Effector memory CD8-positive, alpha-beta T cell (primary cell): ENCODE data around the gene ATP5PO.
"Not testable (repeated sequence)": the region's sequence is repeated elsewhere in the genome, so short reads cannot be mapped to it uniquely, and the experiment has no call there.

ENCODE experiments used
- ATAC-seq: fragments of 150-1000 bp; cut with Tn5 transposase; replicated peaks from 2 replicates; pipeline ENCODE4 v1.10.0; 2021; ENCODE audit warnings: mild to moderate bottlenecking, moderate library complexity
- DNase-seq, 3 experiments: peaks; one replicate each; pipeline ENCODE4 v3.0.0; 2021
- H3K27ac Mint-ChIP-seq, 2 donors: one replicate each; pipeline ENCODE4 v1.8.0; 2022; ENCODE audit warnings: mild to moderate bottlenecking in 2 of 2, mixed read lengths in 2 of 2, moderate library complexity in 2 of 2
- H3K27me3 Mint-ChIP-seq, 2 donors: one replicate each; pipeline ENCODE4 v1.8.0; 2022; ENCODE audit warnings: mixed read lengths in 2 of 2
- H3K36me3 Mint-ChIP-seq: one replicate; pipeline ENCODE4 v1.8.0; 2022; ENCODE audit warnings: mild to moderate bottlenecking, moderate library complexity, mixed read lengths; ENCODE audit not compliant: insufficient read depth
- H3K4me1 Mint-ChIP-seq, 2 donors: one replicate each; pipeline ENCODE4 v1.8.0; 2022; ENCODE audit warnings: low read depth in 2 of 2, mixed read lengths in 2 of 2
- H3K4me3 Mint-ChIP-seq, 2 donors: one replicate each; pipeline ENCODE4 v1.8.0; 2022; ENCODE audit warnings: mild to moderate bottlenecking in 2 of 2, mixed read lengths in 2 of 2, moderate library complexity in 2 of 2
- H3K9me3 Mint-ChIP-seq, 2 donors: one replicate each; pipeline ENCODE4 v1.8.0; 2022; ENCODE audit warnings: mixed read lengths in 2 of 2

Gene ATP5PO

DNA sequence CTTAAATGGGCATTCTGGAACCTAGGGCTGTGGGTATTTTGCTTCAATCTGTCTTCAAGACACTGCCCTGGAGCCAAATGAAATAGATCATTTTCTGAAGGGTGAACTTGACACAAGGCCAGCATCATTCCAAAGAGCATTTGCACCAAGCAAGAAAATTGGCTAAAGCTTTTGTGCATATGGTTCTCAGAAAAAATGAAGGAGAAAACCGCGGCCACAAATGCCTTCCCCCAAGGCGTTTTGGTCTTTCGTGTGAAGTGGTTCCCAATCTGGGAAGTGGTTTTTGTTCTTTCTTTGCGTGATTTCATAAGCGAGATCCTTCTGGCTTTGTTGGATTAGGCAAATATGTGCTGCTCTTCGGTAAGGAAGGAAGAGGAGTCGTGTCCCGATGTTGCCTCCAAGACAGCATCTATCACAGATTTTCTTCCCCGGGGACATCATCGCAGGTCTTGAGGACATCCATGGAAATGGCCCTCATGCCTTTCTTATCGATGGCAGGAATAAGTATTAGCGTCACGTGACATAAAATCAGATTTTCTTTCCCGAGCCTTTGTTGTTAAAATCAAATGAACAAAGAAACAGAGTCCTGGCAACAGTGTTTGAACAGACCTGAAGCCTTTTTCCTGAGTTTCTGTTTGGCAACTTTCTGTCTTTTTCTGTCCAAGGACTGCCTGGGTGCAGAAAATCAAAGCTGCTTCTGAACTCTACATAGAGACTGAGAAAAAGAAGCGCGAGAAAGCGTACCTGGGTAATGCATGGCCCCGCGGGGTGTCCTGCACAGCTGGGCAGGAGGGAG lies 31.0 kb downstream of the ATP5PO start:
- Mint-ChIP-seq H3K27ac (no peak overlapping the region), H3K36me3 (no peaks in the 10 kb centered on the region), H3K27me3 (peaks cover 11 to 16% of the 10 kb centered on the region in 2 donors), H3K4me1 (no peaks in the 10 kb centered on the region), H3K4me3 (no peak overlapping the region), H3K9me3 (no peaks in the 10 kb centered on the region)
- DNase-seq (no peak), ATAC-seq (no peak)

DNA sequence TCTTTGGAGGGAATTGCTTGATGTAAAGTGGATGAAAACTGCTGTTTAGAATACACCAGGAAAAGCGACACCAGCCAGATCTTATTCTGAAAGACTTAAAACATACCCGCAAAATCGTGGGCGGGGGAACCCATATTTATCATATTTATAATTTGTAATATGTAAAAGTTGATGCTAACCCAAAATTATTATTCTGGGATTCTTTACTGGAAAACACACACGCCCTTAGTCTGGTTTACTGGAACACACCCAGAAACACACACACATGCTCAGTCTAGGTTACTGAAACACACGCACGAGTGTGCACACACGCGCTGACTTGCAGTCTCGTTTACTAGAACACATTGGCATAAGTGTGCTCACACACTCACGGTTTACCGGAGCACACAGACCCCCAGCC lies 32.5 kb downstream of the ATP5PO start:
- Mint-ChIP-seq H3K36me3 (no peaks in the 10 kb centered on the region), H3K4me3 (no peak overlapping the region), H3K4me1 (no peaks in the 10 kb centered on the region), H3K9me3 (no peaks in the 10 kb centered on the region), H3K27me3 (peaks cover 15 to 16% of the 10 kb centered on the region in 2 donors), H3K27ac (no peak overlapping the region)
- no peak for ATAC-seq
- no peak for DNase-seq

GRCh38 chr21:33881689-33882440 lies 33.7 kb downstream of the ATP5PO start:
- ATAC-seq, result no peak
- Mint-ChIP-seq H3K4me1 (no peaks in the 10 kb centered on the region), H3K27me3 (peaks cover 16 to 24% of the 10 kb centered on the region in 2 donors), H3K36me3 (no peaks in the 10 kb centered on the region), H3K4me3 (no peak overlapping the region), H3K9me3 (no peaks in the 10 kb centered on the region), H3K27ac (no peak overlapping the region)
- DNase-seq, result no peak

DNA sequence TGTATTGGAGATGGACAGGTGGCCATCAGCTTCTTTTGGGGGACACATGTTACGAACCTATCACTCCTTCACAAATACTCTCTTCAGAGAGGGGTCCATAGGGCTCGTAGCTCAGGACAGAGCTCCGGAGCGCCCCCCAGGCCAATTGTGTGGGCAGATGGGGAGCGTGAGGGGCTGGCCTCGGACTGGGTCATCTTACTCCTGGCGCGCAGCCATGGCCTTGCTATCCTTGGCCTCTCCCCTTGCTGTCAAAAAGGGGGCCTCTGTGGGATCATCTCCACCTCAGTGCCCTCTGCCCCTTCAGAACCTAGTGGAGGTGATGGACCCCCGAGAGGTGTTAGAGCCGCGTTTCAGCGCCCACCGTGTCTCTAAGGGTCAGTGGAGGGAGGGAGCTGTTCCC lies 35.0 kb downstream of the ATP5PO start:
- Mint-ChIP-seq H3K36me3 (no peaks in the 10 kb centered on the region), H3K27ac (no peak overlapping the region), H3K27me3 (peaks cover 25 to 33% of the 10 kb centered on the region in 2 donors), H3K4me3 (no peak overlapping the region), H3K9me3 (no peaks in the 10 kb centered on the region), H3K4me1 (no peaks in the 10 kb centered on the region)
- DNase-seq (no peak), ATAC-seq (no peak)

DNA sequence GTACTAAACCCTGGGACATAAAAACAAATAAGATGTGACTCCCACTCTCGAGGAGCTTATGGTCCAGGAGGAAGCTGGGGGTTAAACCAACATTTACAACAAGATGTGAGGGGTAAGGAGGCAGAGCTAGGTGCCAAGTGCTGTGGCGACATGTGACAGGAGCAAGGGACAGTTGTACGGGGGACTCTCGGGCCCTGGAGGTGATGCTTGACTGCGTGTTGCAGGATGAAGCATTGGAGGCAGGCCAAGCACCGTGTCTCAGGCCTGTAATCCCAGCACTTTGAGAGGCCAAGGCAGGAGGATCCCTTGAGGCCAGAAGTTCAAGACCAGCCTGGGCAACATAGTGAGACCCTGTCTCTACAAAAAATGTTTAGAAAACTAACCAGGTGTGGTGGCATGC lies 36.8 kb downstream of the ATP5PO start:
- no peaks in the 10 kb centered on the region for H3K4me1 Mint-ChIP-seq
- no peak overlapping the region for H3K4me3 Mint-ChIP-seq
- no peaks in the 10 kb centered on the region for H3K9me3 Mint-ChIP-seq
- H3K27me3 Mint-ChIP-seq, result peaks cover 9 to 28% of the 10 kb centered on the region in 2 donors
- no peak overlapping the region for H3K27ac Mint-ChIP-seq
- DNase-seq (no peak), ATAC-seq (no peak)
- H3K36me3 Mint-ChIP-seq, result no peaks in the 10 kb centered on the region

GRCh38 chr21:33875026-33875695 lies 40.4 kb downstream of the ATP5PO start:
- DNase-seq (no peak), ATAC-seq (no peak)
- Mint-ChIP-seq H3K36me3 (no peaks in the 10 kb centered on the region), H3K4me3 (no peak overlapping the region), H3K9me3 (no peaks in the 10 kb centered on the region), H3K27ac (no peak overlapping the region), H3K27me3 (peaks cover 9 to 28% of the 10 kb centered on the region in 2 donors), H3K4me1 (no peaks in the 10 kb centered on the region)

GRCh38 chr21:33874161-33874560 lies 41.4 kb downstream of the ATP5PO start:
- Mint-ChIP-seq H3K27ac (no peak overlapping the region), H3K4me3 (no peak overlapping the region), H3K36me3 (no peaks in the 10 kb centered on the region), H3K9me3 (no peaks in the 10 kb centered on the region), H3K4me1 (no peaks in the 10 kb centered on the region), H3K27me3 (peaks cover 9 to 28% of the 10 kb centered on the region in 2 donors)
- ATAC-seq (no peak), DNase-seq (no peak)

DNA sequence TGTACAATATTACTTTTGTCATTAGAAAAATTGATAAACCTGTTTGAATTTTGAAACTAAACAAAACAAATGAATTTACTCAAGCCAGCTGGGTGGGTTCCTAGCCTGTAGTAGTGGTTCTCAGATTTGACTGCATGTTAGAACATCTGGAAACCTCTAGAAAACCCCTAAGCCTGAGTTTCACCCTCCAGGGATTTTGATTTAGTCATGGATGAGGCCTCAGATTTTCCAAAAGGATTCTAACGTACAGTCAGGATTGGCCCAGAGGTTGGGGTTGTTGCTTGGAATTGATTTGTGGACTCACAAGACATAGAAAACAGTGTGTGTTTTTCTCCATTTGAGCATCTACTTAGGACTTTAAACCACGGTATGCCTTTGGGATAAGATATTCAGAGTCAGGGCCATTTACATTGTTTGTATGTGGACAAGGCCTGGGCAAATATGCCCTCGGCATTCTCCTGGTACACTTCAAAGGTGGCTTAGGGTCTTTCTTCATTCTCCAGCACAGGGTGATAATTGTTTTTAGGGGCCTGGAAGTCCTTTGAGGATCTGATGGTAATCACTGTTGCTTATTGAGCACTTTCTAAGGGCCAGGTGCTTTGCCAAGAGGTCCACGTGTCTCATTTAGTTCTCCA lies 42.6 kb downstream of the ATP5PO start:
- Mint-ChIP-seq H3K27ac (no peak overlapping the region), H3K4me1 (no peaks in the 10 kb centered on the region), H3K4me3 (no peak overlapping the region), H3K9me3 (no peaks in the 10 kb centered on the region), H3K36me3 (no peaks in the 10 kb centered on the region), H3K27me3 (peaks cover 10 to 23% of the 10 kb centered on the region in 2 donors)
- DNase-seq (no peak), ATAC-seq (no peak)

GRCh38 chr21:33871171-33871570 lies 44.4 kb downstream of the ATP5PO start:
- no peak for DNase-seq
- Mint-ChIP-seq H3K27me3 (peaks cover 14 to 22% of the 10 kb centered on the region in 2 donors), H3K4me3 (no peak overlapping the region), H3K36me3 (no peaks in the 10 kb centered on the region), H3K9me3 (no peaks in the 10 kb centered on the region), H3K27ac (no peak overlapping the region), H3K4me1 (peaks cover 0 to 2% of the 10 kb centered on the region in 2 donors)
- ATAC-seq, result no peak

DNA sequence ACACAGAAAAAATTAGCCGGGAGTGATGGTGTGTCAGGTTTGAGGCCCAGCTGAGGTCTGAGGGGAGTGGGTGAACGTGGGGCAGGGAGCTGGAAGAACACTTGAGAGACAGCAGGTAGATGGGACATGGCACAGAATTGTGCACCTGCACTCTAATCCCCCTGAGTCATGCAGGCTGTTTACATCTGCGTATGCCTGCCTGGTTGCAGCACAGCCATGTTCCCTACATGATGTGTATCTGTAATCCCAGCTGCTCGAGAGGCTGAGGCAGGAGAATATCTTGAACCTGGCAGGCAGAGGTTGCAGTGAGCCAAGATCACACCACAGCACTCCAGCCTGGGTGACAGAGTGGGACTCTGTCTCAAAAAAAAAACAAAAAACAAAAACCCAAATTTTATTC lies 44.8 kb downstream of the ATP5PO start:
- H3K4me3 Mint-ChIP-seq, result no peak overlapping the region
- H3K27ac Mint-ChIP-seq, result no peak overlapping the region
- H3K9me3 Mint-ChIP-seq, result no peaks in the 10 kb centered on the region
- H3K27me3 Mint-ChIP-seq, result peaks cover 14 to 22% of the 10 kb centered on the region in 2 donors
- H3K36me3 Mint-ChIP-seq, result no peaks in the 10 kb centered on the region
- peaks cover 0 to 2% of the 10 kb centered on the region in 2 donors for H3K4me1 Mint-ChIP-seq
- no peak for ATAC-seq
- no peak for DNase-seq

- no peak overlapping the region for H3K27ac Mint-ChIP-seq
- DNase-seq (no peak), ATAC-seq (no peak)
- H3K4me1 Mint-ChIP-seq, result peaks cover 0 to 2% of the 10 kb centered on the region in 2 donors
- no peak overlapping the region for H3K4me3 Mint-ChIP-seq
- no peaks in the 10 kb centered on the region for H3K36me3 Mint-ChIP-seq
- H3K9me3 Mint-ChIP-seq, result no peaks in the 10 kb centered on the region
- H3K27me3 Mint-ChIP-seq, result peaks cover 12 to 31% of the 10 kb centered on the region in 2 donors
Observed at GRCh38 chr21:33869873-33870272, 45.7 kb downstream of the ATP5PO start.

DNA sequence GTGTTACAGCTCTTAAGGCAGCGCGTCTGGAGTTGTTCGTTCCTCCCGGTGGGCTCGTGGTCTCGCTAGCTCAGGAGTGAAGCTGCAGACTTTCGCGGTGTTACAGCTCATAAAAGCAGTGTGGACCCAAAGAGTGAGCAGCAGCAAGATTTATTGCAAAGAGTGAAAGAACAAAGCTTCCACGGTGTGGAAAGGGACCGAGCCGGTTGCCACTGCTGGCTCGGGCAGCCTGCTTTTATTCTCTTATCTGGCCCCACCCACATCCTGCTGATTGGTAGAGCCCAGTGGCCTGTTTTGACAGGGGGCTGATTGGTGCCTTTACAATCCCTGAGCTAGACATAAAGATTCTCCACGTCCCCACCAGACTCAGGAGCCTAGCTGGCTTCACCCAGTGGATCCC lies 47.7 kb downstream of the ATP5PO start:
- H3K27ac Mint-ChIP-seq, H3K4me1 Mint-ChIP-seq, ATAC-seq, DNase-seq, H3K36me3 Mint-ChIP-seq, H3K9me3 Mint-ChIP-seq: not testable (repeated sequence)
- peaks cover 30 to 46% of the 10 kb centered on the region in 2 donors for H3K27me3 Mint-ChIP-seq
- peak overlapping the region; percentile 40 to 54 for H3K4me3 Mint-ChIP-seq

GRCh38 chr21:33866826-33867225 lies 48.8 kb downstream of the ATP5PO start:
- H3K4me3 Mint-ChIP-seq, result no peak overlapping the region
- DNase-seq (no peak), ATAC-seq (no peak)
- H3K36me3 Mint-ChIP-seq, result no peaks in the 10 kb centered on the region
- H3K9me3 Mint-ChIP-seq, result no peaks in the 10 kb centered on the region
- peaks cover 0 to 2% of the 10 kb centered on the region in 2 donors for H3K4me1 Mint-ChIP-seq
- H3K27ac Mint-ChIP-seq, result no peak overlapping the region
- peaks cover 30 to 57% of the 10 kb centered on the region in 2 donors for H3K27me3 Mint-ChIP-seq
